GM21447 (cell line): ENCODE results near the gene RWDD4.
"Not testable (repeated sequence)": the region's sequence is repeated elsewhere in the genome, so short reads cannot be mapped to it uniquely, and the experiment has no call there.

Experiments
- ATAC-seq: cut with Tn5 transposase; IDR thresholded peaks from one replicate; pipeline ENCODE4 v1.9.1; 2021; ENCODE audit not compliant: unreplicated experiment

RWDD4 gene

GRCh38 chr4:183636503-183636902, 22.5 kb downstream of the RWDD4 start:
- ATAC-seq, result no peak

- no peak for ATAC-seq
Observed at GRCh38 chr4:183635741-183636140, 23.2 kb downstream of the RWDD4 start.

- ATAC-seq, result no peak
Observed at GRCh38 chr4:183635321-183635720, 23.7 kb downstream of the RWDD4 start.

- no peak for ATAC-seq
Observed at GRCh38 chr4:183633476-183634400, 25.2 kb downstream of the RWDD4 start.

GRCh38 chr4:183632689-183633088, 26.3 kb downstream of the RWDD4 start:
- no peak for ATAC-seq

- ATAC-seq, result no peak
Observed at GRCh38 chr4:183631577-183632198, 27.3 kb downstream of the RWDD4 start.

GRCh38 chr4:183627979-183628588, 30.9 kb downstream of the RWDD4 start:
- ATAC-seq, result no peak

- not testable (repeated sequence) for ATAC-seq
Observed at GRCh38 chr4:183627286-183627685, 31.7 kb downstream of the RWDD4 start.

GRCh38 chr4:183626168-183626567, 32.8 kb downstream of the RWDD4 start:
- no peak for ATAC-seq

- ATAC-seq, result no peak
Observed at GRCh38 chr4:183624548-183624947, 34.4 kb downstream of the RWDD4 start.

GRCh38 chr4:183621875-183622274, 37.1 kb downstream of the RWDD4 start:
- no peak for ATAC-seq

GRCh38 chr4:183620421-183620820, 38.6 kb downstream of the RWDD4 start:
- no peak for ATAC-seq

GRCh38 chr4:183618681-183619080, 40.3 kb downstream of the RWDD4 start:
- ATAC-seq, result no peak

GRCh38 chr4:183617075-183617474, 41.9 kb downstream of the RWDD4 start:
- ATAC-seq, result no peak

- ATAC-seq, result no peak
Observed at GRCh38 chr4:183612329-183613250, 46.4 kb downstream of the RWDD4 start.

- ATAC-seq, result no peak
Observed at GRCh38 chr4:183611210-183611830, 47.7 kb downstream of the RWDD4 start.

- ATAC-seq, result no peak
Observed at GRCh38 chr4:183610613-183611012, 48.4 kb downstream of the RWDD4 start.

GRCh38 chr4:183610033-183610432, 49.0 kb downstream of the RWDD4 start:
- ATAC-seq, result no peak

- no peak for ATAC-seq
Observed at GRCh38 chr4:183609151-183609550, 49.8 kb downstream of the RWDD4 start.

- no peak for ATAC-seq
Observed at GRCh38 chr4:183607894-183608293, 51.1 kb downstream of the RWDD4 start.
